Adrenal gland (tissue), 5 donors: ENCODE measurements around the gene SLCO2A1.

Source experiments
- POLR2A ChIP-seq, 2 donors: fragments of 450-650 bp; IDR thresholded peaks; one replicate each; pipeline ENCODE4 v1.6.1; 2017; ENCODE audit warnings: antibody characterized with exemption in 2 of 2, mild to moderate bottlenecking in 2 of 2, moderate library complexity in 1 of 2
- TF ChIP-seq, protein P1 (sequence below), 6 experiments: fragments of 450-650 bp in 4 of 6; fragments of 200-600 bp in 2 of 6; sonication (generic) in 1 of 6; IDR thresholded peaks; 1 replicate in 5 of 6; 2 replicates in 1 of 6; pipeline versions ENCODE4 v1.5.1 to v1.8.0; 2016 to 2021; ENCODE audit warnings: antibody characterized with exemption in 6 of 6, mild to moderate bottlenecking in 2 of 6, moderate library complexity in 1 of 6
- donor health status: DM: no; HTN: no; CAD: no.

- TF ChIP-seq, protein P1, sequence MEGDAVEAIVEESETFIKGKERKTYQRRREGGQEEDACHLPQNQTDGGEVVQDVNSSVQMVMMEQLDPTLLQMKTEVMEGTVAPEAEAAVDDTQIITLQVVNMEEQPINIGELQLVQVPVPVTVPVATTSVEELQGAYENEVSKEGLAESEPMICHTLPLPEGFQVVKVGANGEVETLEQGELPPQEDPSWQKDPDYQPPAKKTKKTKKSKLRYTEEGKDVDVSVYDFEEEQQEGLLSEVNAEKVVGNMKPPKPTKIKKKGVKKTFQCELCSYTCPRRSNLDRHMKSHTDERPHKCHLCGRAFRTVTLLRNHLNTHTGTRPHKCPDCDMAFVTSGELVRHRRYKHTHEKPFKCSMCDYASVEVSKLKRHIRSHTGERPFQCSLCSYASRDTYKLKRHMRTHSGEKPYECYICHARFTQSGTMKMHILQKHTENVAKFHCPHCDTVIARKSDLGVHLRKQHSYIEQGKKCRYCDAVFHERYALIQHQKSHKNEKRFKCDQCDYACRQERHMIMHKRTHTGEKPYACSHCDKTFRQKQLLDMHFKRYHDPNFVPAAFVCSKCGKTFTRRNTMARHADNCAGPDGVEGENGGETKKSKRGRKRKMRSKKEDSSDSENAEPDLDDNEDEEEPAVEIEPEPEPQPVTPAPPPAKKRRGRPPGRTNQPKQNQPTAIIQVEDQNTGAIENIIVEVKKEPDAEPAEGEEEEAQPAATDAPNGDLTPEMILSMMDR (IDR thresholded peaks at IDR 0.05) = no peak
- no peak for TF ChIP-seq POLR2A (IDR thresholded peaks at IDR 0.05)
These were observed 113.8 kb downstream of the SLCO2A1 start for GRCh38 chr3:133915685-133916658.
